Stomach (tissue), 9 donors: ENCODE results near the gene MTCL3. TPM values are rescaled to one million over a fixed set of nuclear protein-coding genes. Genes with fewer than 3 reads are reported as not detected.

Source experiments
- DNase-seq, 2 donors: peaks; one replicate each; pipeline versions ENCODE4 v3.0.0 to v3.0.0-alpha.2; 2013 to 2019
- H3K27ac ChIP-seq, 5 donors: fragments of 200-600 bp in 4 of 5; sonication (generic) in 4 of 5; one replicate each; pipeline ENCODE4 v1.5.1; 2013 to 2019; ENCODE audit warnings: mild to moderate bottlenecking in 1 of 5, moderate library complexity in 1 of 5
- H3K27me3 ChIP-seq, 3 donors: fragments of 200-600 bp; sonication (generic); one replicate each; pipeline ENCODE4 v1.5.1; 2017 to 2019; ENCODE audit warnings: mixed run types in 1 of 3
- H3K36me3 ChIP-seq, 4 donors: fragments of 200-600 bp; sonication (generic); 1 replicate in 3 of 4; 2 replicates in 1 of 4; pipeline ENCODE4 v1.5.1; 2016 to 2019
- H3K4me1 ChIP-seq, 4 donors: fragments of 200-600 bp; sonication (generic); one replicate each; pipeline ENCODE4 v1.5.1; 2016 to 2019
- H3K4me3 ChIP-seq, 4 donors: fragments of 200-600 bp; sonication (generic) in 3 of 4; one replicate each; pipeline ENCODE4 v1.5.1; 2016 to 2019; ENCODE audit warnings: mild to moderate bottlenecking in 1 of 4
- H3K9me3 ChIP-seq, 4 donors: fragments of 200-600 bp; sonication (generic); one replicate each; pipeline ENCODE4 v1.5.1; 2016 to 2019
- EP300 ChIP-seq: sonication (generic); formaldehyde crosslinking; IDR thresholded peaks from one replicate; pipeline ENCODE4 v1.6.1; 2017; ENCODE audit warnings: antibody characterized with exemption
- POLR2A ChIP-seq, 4 donors: fragments of 450-650 bp; IDR thresholded peaks; one replicate each; pipeline ENCODE4 v1.6.1; 2016; ENCODE audit warnings: antibody characterized with exemption in 4 of 4, control low read depth in 2 of 4, mild to moderate bottlenecking in 1 of 4, moderate library complexity in 1 of 4
- POLR2AphosphoS5 ChIP-seq, 3 donors: sonication (generic); formaldehyde crosslinking; IDR thresholded peaks; one replicate each; pipeline ENCODE4 v1.6.1; 2016; ENCODE audit warnings: antibody characterized with exemption in 3 of 3
- WGBS, 5 donors: extraction: QIAGEN DNeasy Blood & Tissue Kit in 3 of 5; methylation state at CpG; one replicate each; pipeline versions ENCODE4 v1.1.5 to v1.1.7; 2013 to 2018; 5-methylcytosine and 5-hydroxymethylcytosine counted together
- intact Hi-C: fragments of 100-400 bp; cut with DNase I; formaldehyde crosslinking; loops from one replicate; pipeline ENCODE4 v1.15.1; 2023; ENCODE audit warnings: low total_unique reads
- polyA plus RNA-seq, 3 donors: library from polyadenylated mRNA; stranded (reverse); fragments of 200-250 nt; gene quantifications; one replicate each; pipeline ENCODE4 v1.2.3, GENCODE V29; 2013
- small RNA-seq, 4 donors: library from RNA; depleted of rRNA; stranded (forward); fragments of <200 nt; gene quantifications; one replicate each; pipeline ENCODE3, GENCODE V24; 2016
- total RNA-seq, 5 donors: library from RNA; depleted of rRNA; stranded (reverse); fragments of >200 nt; gene quantifications; one replicate each; pipeline versions ENCODE4 v1.1.0 to v1.2.3, GENCODE V29; 2014 to 2016
- TF ChIP-seq, protein P1 (sequence below), 7 experiments: fragments of 450-650 bp in 4 of 7; fragments of 200-600 bp in 3 of 7; sonication (generic) in 3 of 7; IDR thresholded peaks; one replicate each; pipeline ENCODE4 v1.5.1; 2016 to 2019; ENCODE audit warnings: antibody characterized with exemption in 7 of 7, control low read depth in 2 of 7, mild to moderate bottlenecking in 1 of 7
- donor health status: healthy with polysubstance abuse.
- donor health status: Bipolar disorder and iron deficiency.
- donor health status: healthy.

MTCL3 gene

GRCh38 chr6:127423921-127424320, 95.2 kb downstream of the MTCL3 start:
- Histone ChIP-seq H3K4me3 (no peak overlapping the region), H3K9me3 (no peaks in the 10 kb centered on the region), H3K27ac (no peak overlapping the region), H3K4me1 (peaks cover 0 to 11% (median 5%) of the 10 kb centered on the region in 4 donors), H3K36me3 (no peaks in the 10 kb centered on the region), H3K27me3 (no peaks in the 10 kb centered on the region)
- WGBS, 5 donors: 54 to 70% (median 64%) methylated on average over 2 of the region's 2 CpGs
- no peak for DNase-seq
- intact Hi-C loops: no loop called here
- TF ChIP-seq, protein P1, sequence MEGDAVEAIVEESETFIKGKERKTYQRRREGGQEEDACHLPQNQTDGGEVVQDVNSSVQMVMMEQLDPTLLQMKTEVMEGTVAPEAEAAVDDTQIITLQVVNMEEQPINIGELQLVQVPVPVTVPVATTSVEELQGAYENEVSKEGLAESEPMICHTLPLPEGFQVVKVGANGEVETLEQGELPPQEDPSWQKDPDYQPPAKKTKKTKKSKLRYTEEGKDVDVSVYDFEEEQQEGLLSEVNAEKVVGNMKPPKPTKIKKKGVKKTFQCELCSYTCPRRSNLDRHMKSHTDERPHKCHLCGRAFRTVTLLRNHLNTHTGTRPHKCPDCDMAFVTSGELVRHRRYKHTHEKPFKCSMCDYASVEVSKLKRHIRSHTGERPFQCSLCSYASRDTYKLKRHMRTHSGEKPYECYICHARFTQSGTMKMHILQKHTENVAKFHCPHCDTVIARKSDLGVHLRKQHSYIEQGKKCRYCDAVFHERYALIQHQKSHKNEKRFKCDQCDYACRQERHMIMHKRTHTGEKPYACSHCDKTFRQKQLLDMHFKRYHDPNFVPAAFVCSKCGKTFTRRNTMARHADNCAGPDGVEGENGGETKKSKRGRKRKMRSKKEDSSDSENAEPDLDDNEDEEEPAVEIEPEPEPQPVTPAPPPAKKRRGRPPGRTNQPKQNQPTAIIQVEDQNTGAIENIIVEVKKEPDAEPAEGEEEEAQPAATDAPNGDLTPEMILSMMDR (IDR thresholded peaks at IDR 0.05): no peak
- TF ChIP-seq POLR2AphosphoS5 (IDR thresholded peaks at IDR 0.05) (no peak), POLR2A (IDR thresholded peaks at IDR 0.05) (no peak), EP300 (no peak)

Small RNA genes within 50 kb of the gene (small RNA-seq; reads per million reads assigned to genes)
- 0 reads per million in 4 donors for gene KIAA0408

Other genes with a start within 250 kb of the MTCL3 start
- gene ECHDC1, start 175.7 kb downstream of the MTCL3 start, total RNA-seq: 10 to 100 TPM; 11.9 to 71.0 (median 50.8) TPM
- 10 to 100 TPM; 28.4 to 51.4 (median 50.7) TPM for gene ECHDC1, start 175.7 kb downstream of the MTCL3 start, polyA plus RNA-seq
- gene KIAA0408, start 59.9 kb downstream of the MTCL3 start, total RNA-seq: 10 to 100 TPM in 3 of 5 donors, 1 to 10 TPM in 1, under 1 TPM in 1; 0.87 to 89.3 (median 23.3) TPM
- 1 to 10 TPM; 1.4 to 3.4 (median 2.5) TPM for gene KIAA0408, start 59.9 kb downstream of the MTCL3 start, polyA plus RNA-seq
- 1 to 10 TPM in 1 of 5 donors, not detected in 4; 2.3 TPM for gene C6orf58, start 57.8 kb upstream of the MTCL3 start, total RNA-seq
- 1 to 10 TPM in 1 of 3 donors, under 1 TPM in 1, not detected in 1; 0.25 to 3.5 TPM for gene C6orf58, start 57.8 kb upstream of the MTCL3 start, polyA plus RNA-seq